Stomach (tissue), 9 donors: ENCODE results near the gene SLC13A3. TPM values are rescaled to one million over a fixed set of nuclear protein-coding genes. Genes with fewer than 3 reads are reported as not detected.

ENCODE experiments used
- DNase-seq, 2 donors: peaks; one replicate each; pipeline versions ENCODE4 v3.0.0 to v3.0.0-alpha.2; 2013 to 2019
- H3K27ac ChIP-seq, 5 donors: fragments of 200-600 bp in 4 of 5; sonication (generic) in 4 of 5; one replicate each; pipeline ENCODE4 v1.5.1; 2013 to 2019; ENCODE audit warnings: mild to moderate bottlenecking in 1 of 5, moderate library complexity in 1 of 5
- H3K27me3 ChIP-seq, 3 donors: fragments of 200-600 bp; sonication (generic); one replicate each; pipeline ENCODE4 v1.5.1; 2017 to 2019; ENCODE audit warnings: mixed run types in 1 of 3
- H3K36me3 ChIP-seq, 4 donors: fragments of 200-600 bp; sonication (generic); 1 replicate in 3 of 4; 2 replicates in 1 of 4; pipeline ENCODE4 v1.5.1; 2016 to 2019
- H3K4me1 ChIP-seq, 4 donors: fragments of 200-600 bp; sonication (generic); one replicate each; pipeline ENCODE4 v1.5.1; 2016 to 2019
- H3K4me3 ChIP-seq, 4 donors: fragments of 200-600 bp; sonication (generic) in 3 of 4; one replicate each; pipeline ENCODE4 v1.5.1; 2016 to 2019; ENCODE audit warnings: mild to moderate bottlenecking in 1 of 4
- H3K9me3 ChIP-seq, 4 donors: fragments of 200-600 bp; sonication (generic); one replicate each; pipeline ENCODE4 v1.5.1; 2016 to 2019
- CTCF ChIP-seq, 7 experiments: fragments of 450-650 bp in 4 of 7; fragments of 200-600 bp in 3 of 7; sonication (generic) in 3 of 7; IDR thresholded peaks; one replicate each; pipeline ENCODE4 v1.5.1; 2016 to 2019; ENCODE audit warnings: antibody characterized with exemption in 7 of 7, control low read depth in 2 of 7, mild to moderate bottlenecking in 1 of 7
- EP300 ChIP-seq: sonication (generic); formaldehyde crosslinking; IDR thresholded peaks from one replicate; pipeline ENCODE4 v1.6.1; 2017; ENCODE audit warnings: antibody characterized with exemption
- POLR2A ChIP-seq, 4 donors: fragments of 450-650 bp; IDR thresholded peaks; one replicate each; pipeline ENCODE4 v1.6.1; 2016; ENCODE audit warnings: antibody characterized with exemption in 4 of 4, control low read depth in 2 of 4, mild to moderate bottlenecking in 1 of 4, moderate library complexity in 1 of 4
- POLR2AphosphoS5 ChIP-seq, 3 donors: sonication (generic); formaldehyde crosslinking; IDR thresholded peaks; one replicate each; pipeline ENCODE4 v1.6.1; 2016; ENCODE audit warnings: antibody characterized with exemption in 3 of 3
- WGBS, 5 donors: extraction: QIAGEN DNeasy Blood & Tissue Kit in 3 of 5; methylation state at CpG; one replicate each; pipeline versions ENCODE4 v1.1.5 to v1.1.7; 2013 to 2018; 5-methylcytosine and 5-hydroxymethylcytosine counted together
- intact Hi-C: fragments of 100-400 bp; cut with DNase I; formaldehyde crosslinking; loops from one replicate; pipeline ENCODE4 v1.15.1; 2023; ENCODE audit warnings: low total_unique reads
- polyA plus RNA-seq, 3 donors: library from polyadenylated mRNA; stranded (reverse); fragments of 200-250 nt; gene quantifications; one replicate each; pipeline ENCODE4 v1.2.3, GENCODE V29; 2013
- total RNA-seq, 5 donors: library from RNA; depleted of rRNA; stranded (reverse); fragments of >200 nt; gene quantifications; one replicate each; pipeline versions ENCODE4 v1.1.0 to v1.2.3, GENCODE V29; 2014 to 2016
- donor health status: healthy with polysubstance abuse.
- donor health status: Bipolar disorder and iron deficiency.
- donor health status: healthy.

SLC13A3 gene
- total and polyA plus RNA-seq, 8 donors = 0.61 to 6.6 (median 1.4) TPM; not detected in 2

- TF ChIP-seq POLR2A (IDR thresholded peaks at IDR 0.05) = no peak
- intact Hi-C loops = no loop called here
- H3K27ac ChIP-seq = no peak overlapping the region
- H3K4me3 ChIP-seq = no peak overlapping the region
- H3K27me3 ChIP-seq = peaks cover 0 to 34% (median 5%) of the 10 kb centered on the region in 3 donors
- H3K4me1 ChIP-seq = peaks cover 0 to 12% (median 2%) of the 10 kb centered on the region in 4 donors
- no peaks in the 10 kb centered on the region for H3K36me3 ChIP-seq
- no peak for DNase-seq
- no peaks in the 10 kb centered on the region for H3K9me3 ChIP-seq
- 83 to 91% (median 86%) methylated on average over 4 of the region's 4 CpGs for WGBS, 5 donors
Measured at GRCh38 chr20:46549188-46549972, 101.9 kb downstream of the SLC13A3 start.

- no peak overlapping the region for H3K4me3 ChIP-seq
- intact Hi-C loops = no loop called here
- H3K4me1 ChIP-seq = peaks cover 0 to 12% (median 2%) of the 10 kb centered on the region in 4 donors
- WGBS, 5 donors = 77 to 86% (median 84%) methylated on average over 5 of the region's 5 CpGs
- no peak overlapping the region for H3K27ac ChIP-seq
- TF ChIP-seq POLR2AphosphoS5 (IDR thresholded peaks at IDR 0.05) = no peak
- TF ChIP-seq POLR2A (IDR thresholded peaks at IDR 0.05) = no peak
- TF ChIP-seq CTCF (IDR thresholded peaks at IDR 0.05) = no peak
- no peak for TF ChIP-seq EP300
- DNase-seq = no peak
- peaks cover 0 to 34% (median 5%) of the 10 kb centered on the region in 3 donors for H3K27me3 ChIP-seq
- no peaks in the 10 kb centered on the region for H3K9me3 ChIP-seq
- no peaks in the 10 kb centered on the region for H3K36me3 ChIP-seq
Measured at GRCh38 chr20:46548688-46549087, 102.6 kb downstream of the SLC13A3 start.

- intact Hi-C loops = no loop called here
- WGBS, 5 donors = 78 to 85% (median 81%) methylated on average over 6 of the region's 6 CpGs
- TF ChIP-seq CTCF (IDR thresholded peaks at IDR 0.05) (no peak), EP300 (no peak), POLR2A (IDR thresholded peaks at IDR 0.05) (no peak), POLR2AphosphoS5 (IDR thresholded peaks at IDR 0.05) (no peak)
Measured at GRCh38 chr20:46547995-46548394, 103.3 kb downstream of the SLC13A3 start.

GRCh38 chr20:46546936-46547335, 104.3 kb downstream of the SLC13A3 start:
- Histone ChIP-seq H3K4me3 (no peak overlapping the region), H3K4me1 (peaks cover 0 to 4% (median 1%) of the 10 kb centered on the region in 4 donors), H3K9me3 (no peaks in the 10 kb centered on the region), H3K36me3 (no peaks in the 10 kb centered on the region), H3K27me3 (peaks cover 0 to 45% (median 5%) of the 10 kb centered on the region in 3 donors), H3K27ac (no peak overlapping the region)
- intact Hi-C loops = no loop called here
- TF ChIP-seq POLR2A (IDR thresholded peaks at IDR 0.05) = no peak
- TF ChIP-seq EP300 = no peak
- no peak for TF ChIP-seq POLR2AphosphoS5 (IDR thresholded peaks at IDR 0.05)
- TF ChIP-seq CTCF (IDR thresholded peaks at IDR 0.05) = no peak
- WGBS, 5 donors = 72 to 77% (median 75%) methylated on average over 6 of the region's 6 CpGs
- DNase-seq = no peak

More at GRCh38 chr20:46547995-46548394, 103.3 kb downstream of the SLC13A3 start:
- peaks cover 0 to 35% (median 5%) of the 10 kb centered on the region in 3 donors for H3K27me3 ChIP-seq
- H3K27ac ChIP-seq = no peak overlapping the region
- no peak overlapping the region for H3K4me3 ChIP-seq
- no peaks in the 10 kb centered on the region for H3K36me3 ChIP-seq
- DNase-seq = no peak
- peaks cover 0 to 12% (median 2%) of the 10 kb centered on the region in 4 donors for H3K4me1 ChIP-seq
- H3K9me3 ChIP-seq = no peaks in the 10 kb centered on the region

- peaks cover 0 to 52% (median 5%) of the 10 kb centered on the region in 3 donors for H3K27me3 ChIP-seq
- no peak for TF ChIP-seq CTCF (IDR thresholded peaks at IDR 0.05)
- TF ChIP-seq EP300 = no peak
- 70 to 87% (median 85%) methylated on average over 3 of the region's 3 CpGs for WGBS, 5 donors
Measured at GRCh38 chr20:46546298-46546697, 105.0 kb downstream of the SLC13A3 start.

More at GRCh38 chr20:46546298-46546697, 105.0 kb downstream of the SLC13A3 start:
- intact Hi-C loops = no loop called here
- H3K36me3 ChIP-seq = no peaks in the 10 kb centered on the region
- H3K27ac ChIP-seq = no peak overlapping the region
- DNase-seq = no peak
- H3K4me1 ChIP-seq = peaks cover 0 to 4% (median 0%) of the 10 kb centered on the region in 4 donors
- no peak overlapping the region for H3K4me3 ChIP-seq
- H3K9me3 ChIP-seq = no peaks in the 10 kb centered on the region
